Endometrium (tissue), 2 donors: ENCODE data around the gene PCDHGA11.
"Not testable (repeated sequence)": the region's sequence is repeated elsewhere in the genome, so short reads cannot be mapped to it uniquely, and the experiment has no call there.

Experiments
- FAIRE-seq: peaks from 2 replicates; lab custom pipeline; 2012; peaks lifted over from hg19 to GRCh38; lab: Jason Lieb, UNC
- donor health status: control.
- donor health status: control.

PCDHGA11 gene

GRCh38 chr5:141431286-141431685 lies 10.4 kb downstream of the PCDHGA11 start:
- FAIRE-seq: no peak

GRCh38 chr5:141432308-141432707 lies 11.5 kb downstream of the PCDHGA11 start:
- not testable (repeated sequence) for FAIRE-seq

GRCh38 chr5:141432726-141433125 lies 11.9 kb downstream of the PCDHGA11 start:
- not testable (repeated sequence) for FAIRE-seq

- FAIRE-seq: no peak
These were observed 13.2 kb downstream of the PCDHGA11 start for GRCh38 chr5:141434006-141434405.

- no peak for FAIRE-seq
These were observed 16.4 kb downstream of the PCDHGA11 start for GRCh38 chr5:141437221-141437620.

- FAIRE-seq: no peak
These were observed 18.7 kb downstream of the PCDHGA11 start for GRCh38 chr5:141439411-141440141.

GRCh38 chr5:141440341-141440740 lies 19.5 kb downstream of the PCDHGA11 start:
- no peak for FAIRE-seq

GRCh38 chr5:141441571-141442170 lies 20.8 kb downstream of the PCDHGA11 start:
- FAIRE-seq: no peak

GRCh38 chr5:141465351-141465750 lies 44.5 kb downstream of the PCDHGA11 start:
- no peak for FAIRE-seq
